ENCODE results near the gene FOXP1. TPM values are rescaled to one million over a fixed set of nuclear protein-coding genes. Genes with fewer than 3 reads are reported as not detected.

FOXP1 gene
- total RNA-seq, 1 experiment from 2014 or later = 75.3 TPM

DNA sequence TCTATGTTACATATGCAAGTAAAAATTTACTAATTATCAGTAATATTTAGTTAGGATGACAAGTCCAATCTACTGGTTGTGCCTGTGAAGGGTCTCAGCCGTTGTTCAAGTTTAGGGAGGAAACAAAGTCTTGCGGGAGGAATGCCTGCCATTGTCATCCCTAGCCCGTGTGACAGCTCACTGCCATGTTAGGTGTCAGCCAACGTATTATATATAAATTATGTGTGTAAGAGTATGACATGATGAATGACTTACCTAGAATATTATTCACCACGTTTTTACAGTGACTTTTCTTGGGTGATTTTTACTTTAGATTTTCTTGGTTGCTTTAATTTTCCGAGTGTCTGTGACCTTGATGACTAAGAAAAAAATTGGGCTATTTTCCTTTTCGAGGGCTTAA is 656.7 kb downstream of the FOXP1 start:
- Histone ChIP-seq H3K9ac (ENCODE audit: extremely low read depth, insufficient read length, low read length) (no peak overlapping the region), H3K79me1 (ENCODE audit: insufficient read depth, low read depth, low read length, poor library complexity, severe bottlenecking) (no peaks in the 10 kb centered on the region), H3K23ac (ENCODE audit: insufficient read length, low read depth, low read length) (no peak overlapping the region), H2BK120ac (ENCODE audit: low read depth, low read length, poor library complexity, severe bottlenecking) (no peak overlapping the region), H3K27ac (ENCODE audit: insufficient read length, low read depth, low read length) (no peak overlapping the region), H4K20me1 (ENCODE audit: control insufficient read depth, insufficient read depth, insufficient read length) (no peaks in the 10 kb centered on the region), H2AFZ (ENCODE audit: low read length) (no peak overlapping the region), H2AK5ac (ENCODE audit: insufficient read length, low read length) (no peak overlapping the region), H2BK15ac (ENCODE audit: low read depth, low read length) (no peak overlapping the region), H3T11ph (ENCODE audit: low read length) (no peak overlapping the region), H3K18ac (ENCODE audit: insufficient read length, low read depth, low read length) (no peak overlapping the region), H3K4ac (ENCODE audit: low read depth, low read length) (no peak overlapping the region), H3K4me2 (ENCODE audit: insufficient read depth, insufficient read length, low read length) (no peak overlapping the region), H2BK20ac (ENCODE audit: low read depth, low read length, poor library complexity, severe bottlenecking) (no peak overlapping the region), H2BK12ac (ENCODE audit: insufficient read length, low read depth, low read length) (no peak overlapping the region), H3K4me1 (ENCODE audit: insufficient read depth, low read length) (no peaks in the 10 kb centered on the region), H4K5ac (ENCODE audit: insufficient read length, low read depth, low read length) (no peak overlapping the region), H3K23me2 (ENCODE audit: insufficient read length, low read depth, low read length, poor library complexity, severe bottlenecking) (no peaks in the 10 kb centered on the region), H3K56ac (ENCODE audit: insufficient read length, low read depth, low read length) (no peak overlapping the region), H3K14ac (ENCODE audit: insufficient read depth, low read length) (no peak overlapping the region), H2BK5ac (ENCODE audit: insufficient read length, low read length) (no peak overlapping the region), H4K8ac (replicated peaks; ENCODE audit: insufficient read length, low read depth, low read length) (no peak overlapping the region), H4K91ac (ENCODE audit: insufficient read length, low read depth, low read length) (no peak overlapping the region), H3K9me3 (ENCODE audit: control insufficient read depth, low read depth, low read length) (peaks cover 7% of the 10 kb centered on the region), H3K27me3 (ENCODE audit: insufficient read depth, low read length) (no peaks in the 10 kb centered on the region), H3K79me2 (ENCODE audit: insufficient read depth, low read length) (no peaks in the 10 kb centered on the region)
- DNase-seq = no peak
- TF ChIP-seq, protein P1, sequence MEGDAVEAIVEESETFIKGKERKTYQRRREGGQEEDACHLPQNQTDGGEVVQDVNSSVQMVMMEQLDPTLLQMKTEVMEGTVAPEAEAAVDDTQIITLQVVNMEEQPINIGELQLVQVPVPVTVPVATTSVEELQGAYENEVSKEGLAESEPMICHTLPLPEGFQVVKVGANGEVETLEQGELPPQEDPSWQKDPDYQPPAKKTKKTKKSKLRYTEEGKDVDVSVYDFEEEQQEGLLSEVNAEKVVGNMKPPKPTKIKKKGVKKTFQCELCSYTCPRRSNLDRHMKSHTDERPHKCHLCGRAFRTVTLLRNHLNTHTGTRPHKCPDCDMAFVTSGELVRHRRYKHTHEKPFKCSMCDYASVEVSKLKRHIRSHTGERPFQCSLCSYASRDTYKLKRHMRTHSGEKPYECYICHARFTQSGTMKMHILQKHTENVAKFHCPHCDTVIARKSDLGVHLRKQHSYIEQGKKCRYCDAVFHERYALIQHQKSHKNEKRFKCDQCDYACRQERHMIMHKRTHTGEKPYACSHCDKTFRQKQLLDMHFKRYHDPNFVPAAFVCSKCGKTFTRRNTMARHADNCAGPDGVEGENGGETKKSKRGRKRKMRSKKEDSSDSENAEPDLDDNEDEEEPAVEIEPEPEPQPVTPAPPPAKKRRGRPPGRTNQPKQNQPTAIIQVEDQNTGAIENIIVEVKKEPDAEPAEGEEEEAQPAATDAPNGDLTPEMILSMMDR (conservative IDR thresholded peaks at IDR 0.05) = no peak
- Mint-ChIP-seq H3K27ac (no peak overlapping the region), H3K36me3 (ENCODE audit: insufficient read depth in 1 of 3, low read depth in 3 of 3) (peaks cover 0 to 2% (median 0%) of the 10 kb centered on the region in 3 experiments; a peak in 1 of 7 replicates), H3K9me3 (peaks cover 0 to 9% of the 10 kb centered on the region in 2 experiments; a peak in 2 of 5 replicates), H3K4me3 (no peak overlapping the region), H3K27me3 (ENCODE audit: low read depth) (no peaks in the 10 kb centered on the region), H3K4me1 (no peaks in the 10 kb centered on the region)
- WGBS (ENCODE audit: extremely low coverage, insufficient read length, low lambda C conversion rate) = no CpG with 5 or more reads among the region's 7 CpGs

Measured in H9 (cell line).